HUES48 (cell line): ENCODE data around the gene ZNF599.

ENCODE experiments used
- H3K27ac ChIP-seq: one replicate; pipeline ENCODE4 v1.7.0; 2013; ENCODE audit warnings: low read depth, low read length, inconsistent platforms
- H3K27me3 ChIP-seq: 2 replicates; pipeline ENCODE4 v1.6.1; 2013; ENCODE audit warnings: mild to moderate bottlenecking, low read length; ENCODE audit not compliant: control insufficient read depth, insufficient read depth
- H3K36me3 ChIP-seq: 2 replicates; pipeline ENCODE4 v1.6.1; 2013; ENCODE audit warnings: low read length; ENCODE audit not compliant: control insufficient read depth, insufficient read depth
- H3K4me1 ChIP-seq: 2 replicates; pipeline ENCODE4 v1.6.1; 2013; ENCODE audit warnings: mild to moderate bottlenecking, low read length; ENCODE audit not compliant: control insufficient read depth, insufficient read depth
- H3K4me3 ChIP-seq: 2 replicates; pipeline ENCODE4 v1.5.1; 2013; ENCODE audit warnings: mild to moderate bottlenecking, low read depth, low read length
- H3K9ac ChIP-seq: 2 replicates; pipeline ENCODE4 v1.6.1; 2013; ENCODE audit warnings: mild to moderate bottlenecking, low read depth, low read length, moderate library complexity
- H3K9me3 ChIP-seq: 2 replicates; pipeline ENCODE4 v1.6.1; 2013; ENCODE audit warnings: low read length; ENCODE audit not compliant: control insufficient read depth, insufficient read depth

Gene ZNF599

DNA sequence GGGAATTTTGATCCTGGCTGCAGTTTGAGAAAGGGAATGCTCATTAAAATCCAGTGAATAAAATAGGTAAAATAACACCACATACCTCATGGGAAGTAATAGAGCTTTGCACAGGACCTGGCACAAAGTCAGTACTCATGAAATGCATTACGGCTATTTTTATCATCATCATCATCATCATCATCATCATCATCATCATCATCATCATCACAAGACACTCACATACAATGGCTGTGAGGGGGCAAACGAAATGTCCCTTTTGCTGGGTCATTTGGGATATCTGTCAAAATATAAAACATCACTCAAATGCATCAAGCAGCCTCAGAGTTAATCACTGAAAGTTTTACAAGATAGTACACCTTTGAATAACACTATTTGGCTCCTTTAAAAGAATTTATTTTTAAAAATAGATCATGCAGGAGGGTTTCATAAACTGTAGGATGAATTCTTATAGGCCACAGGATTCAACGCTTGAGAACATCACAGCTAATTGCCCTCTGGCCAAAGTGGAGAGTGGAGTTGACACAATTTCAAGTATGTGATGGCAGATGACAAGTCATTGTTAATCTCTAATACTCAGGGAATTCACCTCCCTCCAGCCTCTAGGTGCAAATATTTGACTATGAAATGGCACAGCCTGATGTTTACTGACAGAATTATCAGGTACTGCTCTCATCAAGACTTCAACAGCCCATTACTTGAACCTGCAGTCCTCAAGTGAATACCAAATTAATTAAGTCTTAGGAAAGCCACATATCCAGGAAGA, 14.2 kb upstream of the ZNF599 start:
- no peaks in the 10 kb centered on the region for H3K36me3 ChIP-seq
- H3K27ac ChIP-seq: no peak overlapping the region
- H3K4me3 ChIP-seq: no peak overlapping the region
- no peaks in the 10 kb centered on the region for H3K4me1 ChIP-seq
- H3K9ac ChIP-seq: no peak overlapping the region
- H3K27me3 ChIP-seq: no peaks in the 10 kb centered on the region
- H3K9me3 ChIP-seq: peaks cover 50% of the 10 kb centered on the region

DNA sequence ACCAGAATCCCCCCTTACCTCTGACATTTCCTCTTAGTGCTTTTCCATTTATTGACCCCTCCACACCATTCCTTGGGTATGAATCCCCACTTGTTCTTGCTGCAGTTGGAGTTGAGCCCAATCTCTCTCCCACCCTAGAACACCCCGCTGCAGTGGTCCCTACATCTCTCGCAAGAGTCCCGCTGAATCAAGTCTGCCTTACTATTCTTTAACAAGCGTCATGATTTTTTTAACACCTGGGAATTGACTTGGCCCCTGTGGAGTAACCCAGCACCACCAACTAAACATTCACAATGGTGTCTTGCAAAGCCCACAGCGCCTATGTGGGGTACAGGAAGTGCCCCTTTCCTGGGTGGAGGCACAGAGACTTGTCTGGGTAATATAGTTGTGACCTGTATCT, 13.2 kb upstream of the ZNF599 start:
- H3K9me3 ChIP-seq: peaks cover 50% of the 10 kb centered on the region
- no peak overlapping the region for H3K9ac ChIP-seq
- H3K4me3 ChIP-seq: no peak overlapping the region

DNA sequence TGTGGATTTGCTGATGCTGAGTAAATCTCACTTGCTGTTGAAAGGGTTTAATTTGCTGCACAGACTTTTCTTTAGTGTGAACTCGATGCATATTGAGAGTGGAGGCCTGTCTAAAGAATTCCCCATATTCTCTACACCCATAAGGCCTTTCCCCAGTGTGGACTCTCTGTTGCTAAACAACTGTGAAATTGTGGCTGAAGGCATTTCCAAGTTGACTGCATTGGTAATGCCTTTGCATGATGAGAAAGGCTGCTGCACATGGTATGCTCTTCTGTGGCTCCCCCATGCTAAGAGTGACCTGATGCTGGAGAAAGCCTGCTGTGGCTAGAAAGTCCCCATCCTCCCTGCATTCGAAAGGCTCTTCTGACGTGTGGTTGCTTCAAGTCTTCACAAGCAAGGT, 6.6 kb upstream of the ZNF599 start:
- no peak overlapping the region for H3K9ac ChIP-seq
- H3K4me3 ChIP-seq: no peak overlapping the region
- H3K4me1 ChIP-seq: no peaks in the 10 kb centered on the region
- H3K9me3 ChIP-seq: peaks cover 29% of the 10 kb centered on the region
- H3K27ac ChIP-seq: no peak overlapping the region
- no peaks in the 10 kb centered on the region for H3K36me3 ChIP-seq
- H3K27me3 ChIP-seq: no peaks in the 10 kb centered on the region

More for the DNA sequence above, 13.2 kb upstream of the ZNF599 start:
- no peaks in the 10 kb centered on the region for H3K4me1 ChIP-seq
- H3K27ac ChIP-seq: no peak overlapping the region
- no peaks in the 10 kb centered on the region for H3K27me3 ChIP-seq
- H3K36me3 ChIP-seq: no peaks in the 10 kb centered on the region

DNA sequence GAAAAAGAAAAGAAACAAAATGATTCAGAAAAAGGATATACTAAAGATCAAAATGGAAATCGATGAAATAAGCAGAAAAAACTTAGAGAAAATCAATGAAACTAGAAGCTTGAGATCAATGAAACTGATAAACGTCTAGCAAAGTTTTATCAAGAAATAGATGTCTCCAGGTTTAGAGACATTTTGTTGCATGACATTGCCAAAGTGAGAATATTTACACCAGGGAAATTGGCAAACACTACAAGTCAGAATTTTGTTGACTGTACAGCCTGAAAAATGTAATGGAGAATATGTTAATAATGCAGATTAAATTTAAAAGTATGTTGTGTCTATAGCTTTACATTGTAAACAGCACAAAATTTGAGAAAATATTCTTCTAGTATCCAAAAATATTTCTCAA, 5.3 kb upstream of the ZNF599 start:
- Histone ChIP-seq H3K4me1 (no peaks in the 10 kb centered on the region), H3K4me3 (no peak overlapping the region), H3K9me3 (peaks cover 29% of the 10 kb centered on the region), H3K27ac (no peak overlapping the region), H3K27me3 (no peaks in the 10 kb centered on the region), H3K9ac (no peak overlapping the region), H3K36me3 (no peaks in the 10 kb centered on the region)

DNA sequence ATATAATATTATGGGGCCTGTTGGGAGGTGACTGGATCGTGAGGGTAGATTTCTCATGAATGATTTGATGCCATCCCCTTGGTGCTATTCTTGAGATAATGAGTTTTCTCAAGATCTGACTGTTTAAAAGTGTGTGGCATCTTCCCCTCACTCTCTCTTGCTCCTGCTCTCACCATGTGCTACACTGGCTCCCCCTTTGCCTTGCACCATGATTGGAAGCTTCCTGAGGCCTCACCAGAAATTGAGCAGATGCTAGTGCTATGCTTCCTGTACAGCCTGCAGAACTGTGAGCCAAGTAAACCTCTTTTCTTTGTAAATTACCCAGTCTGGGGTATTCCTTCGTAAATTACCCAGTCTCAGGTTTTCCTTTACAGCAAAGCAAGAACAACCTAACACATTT, 1.8 kb upstream of the ZNF599 start:
- Histone ChIP-seq H3K4me3 (no peak overlapping the region), H3K4me1 (no peaks in the 10 kb centered on the region), H3K27me3 (0 out of 2 replicates have a peak, but pooled peaks cover 4% of the 10 kb centered on the region), H3K9ac (no peak overlapping the region), H3K9me3 (peaks cover 14% of the 10 kb centered on the region), H3K27ac (no peak overlapping the region), H3K36me3 (no peaks in the 10 kb centered on the region)

DNA sequence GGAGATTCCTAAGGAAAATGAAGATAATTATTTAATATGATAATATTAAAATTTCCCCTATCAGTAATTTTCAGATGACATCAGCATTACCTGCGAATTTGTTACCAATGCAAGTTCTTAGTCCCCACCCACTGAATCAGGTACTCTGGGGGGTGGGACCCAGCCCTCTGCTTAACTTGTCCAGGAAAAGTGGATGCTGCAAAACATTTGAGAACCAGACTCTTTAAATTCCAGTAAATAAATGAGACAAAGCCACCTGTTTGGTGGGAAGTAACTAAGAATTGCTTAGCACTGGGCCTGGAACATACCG, 495 bp upstream of the ZNF599 start:
- H3K4me3 ChIP-seq: peak overlapping the region; percentile 78

DNA sequence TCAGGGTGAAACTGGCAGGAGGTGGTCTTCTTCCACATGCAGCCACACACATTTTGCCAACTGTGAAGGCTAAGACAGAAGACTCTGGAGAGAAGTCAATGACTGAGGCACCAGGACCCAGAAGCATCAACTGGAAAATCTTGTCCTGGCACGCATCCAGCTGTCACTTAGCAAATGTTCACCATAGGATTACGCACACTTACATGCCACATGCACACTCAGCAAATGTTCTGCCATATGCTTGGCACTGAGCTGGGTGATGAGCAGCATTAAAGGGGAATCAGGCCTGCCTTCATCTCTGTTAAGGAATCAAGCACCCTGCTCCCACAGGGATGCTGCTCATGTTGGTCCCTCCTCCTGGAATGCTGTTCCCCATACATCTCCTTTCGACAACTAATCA, 5.1 kb downstream of the ZNF599 start:
- H3K9me3 ChIP-seq: peaks cover 25% of the 10 kb centered on the region
- no peak overlapping the region for H3K9ac ChIP-seq
- H3K4me1 ChIP-seq: no peaks in the 10 kb centered on the region
- H3K4me3 ChIP-seq: no peak overlapping the region
- H3K36me3 ChIP-seq: peaks cover 21% of the 10 kb centered on the region
- H3K27me3 ChIP-seq: 0 out of 2 replicates have a peak, but pooled peaks cover 4% of the 10 kb centered on the region
- H3K27ac ChIP-seq: no peak overlapping the region

More for the DNA sequence above, 495 bp upstream of the ZNF599 start:
- H3K27ac ChIP-seq: no peak overlapping the region
- H3K9me3 ChIP-seq: peaks cover 4% of the 10 kb centered on the region; the same call in 1 of the 2 replicates
- H3K27me3 ChIP-seq: 0 out of 2 replicates have a peak, but pooled peaks cover 4% of the 10 kb centered on the region
- no peaks in the 10 kb centered on the region for H3K36me3 ChIP-seq
- H3K9ac ChIP-seq: no peak overlapping the region
- H3K4me1 ChIP-seq: no peaks in the 10 kb centered on the region

DNA sequence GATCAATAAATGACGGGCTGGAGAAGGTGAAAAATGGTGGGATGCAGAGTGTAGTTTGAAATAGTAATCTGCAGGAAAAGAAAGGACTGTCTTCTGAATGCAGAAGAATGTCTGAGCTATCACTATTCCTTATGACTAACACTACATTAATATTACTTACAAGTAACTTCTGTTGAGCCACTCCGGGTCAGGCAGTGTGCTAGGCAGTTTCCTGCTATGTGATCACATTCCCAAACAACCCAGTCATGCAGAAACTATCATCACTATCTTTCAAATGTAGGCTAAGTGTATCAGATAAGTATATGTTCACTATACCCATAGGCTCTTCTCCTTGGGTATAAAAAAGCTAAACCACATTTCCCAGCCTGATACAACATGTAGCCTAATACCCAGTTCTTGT, 6.6 kb downstream of the ZNF599 start:
- H3K4me1 ChIP-seq: no peaks in the 10 kb centered on the region
- H3K9me3 ChIP-seq: peaks cover 40% of the 10 kb centered on the region
- H3K9ac ChIP-seq: no peak overlapping the region
- no peak overlapping the region for H3K4me3 ChIP-seq
- H3K27me3 ChIP-seq: no peaks in the 10 kb centered on the region
- H3K27ac ChIP-seq: no peak overlapping the region
- peaks cover 21% of the 10 kb centered on the region for H3K36me3 ChIP-seq

DNA sequence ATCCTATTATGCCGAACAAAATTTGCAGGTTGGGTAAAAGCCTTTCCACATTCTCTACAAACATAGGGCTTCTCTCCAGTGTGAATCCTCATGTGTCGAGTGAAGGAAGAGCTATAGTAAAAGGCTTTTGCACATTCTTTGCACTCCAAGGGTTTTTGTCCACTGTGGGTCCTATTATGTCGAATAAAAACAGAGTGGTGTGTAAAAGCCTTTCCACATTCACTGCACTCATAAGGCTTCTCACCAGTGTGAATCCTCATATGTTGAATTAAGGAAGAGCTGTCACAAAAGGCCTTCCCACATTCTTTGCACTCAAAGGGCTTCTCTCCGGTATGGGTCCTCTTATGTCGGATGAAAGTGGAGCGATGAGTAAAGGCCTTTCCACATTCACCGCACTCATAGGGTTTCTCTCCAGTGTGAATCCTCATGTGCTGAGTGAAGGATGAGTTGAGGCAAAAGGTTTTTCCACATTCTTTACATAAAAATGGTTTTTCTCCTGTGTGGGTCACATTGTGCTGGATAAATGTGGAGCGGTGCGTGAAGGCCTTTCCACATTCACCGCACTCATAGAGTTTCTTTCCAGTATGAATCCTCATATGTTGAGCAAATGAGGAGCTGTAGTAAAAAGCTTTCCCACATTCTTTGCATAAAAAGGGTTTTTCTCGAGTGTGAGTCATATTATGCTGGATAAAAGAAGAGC, 13.6 kb downstream of the ZNF599 start:
- H3K27me3 ChIP-seq: no peaks in the 10 kb centered on the region
- H3K9ac ChIP-seq: no peak overlapping the region
- H3K36me3 ChIP-seq: no peaks in the 10 kb centered on the region
- H3K9me3 ChIP-seq: peaks cover 93% of the 10 kb centered on the region
- no peak overlapping the region for H3K27ac ChIP-seq
- H3K4me3 ChIP-seq: no peak overlapping the region
- no peaks in the 10 kb centered on the region for H3K4me1 ChIP-seq

DNA sequence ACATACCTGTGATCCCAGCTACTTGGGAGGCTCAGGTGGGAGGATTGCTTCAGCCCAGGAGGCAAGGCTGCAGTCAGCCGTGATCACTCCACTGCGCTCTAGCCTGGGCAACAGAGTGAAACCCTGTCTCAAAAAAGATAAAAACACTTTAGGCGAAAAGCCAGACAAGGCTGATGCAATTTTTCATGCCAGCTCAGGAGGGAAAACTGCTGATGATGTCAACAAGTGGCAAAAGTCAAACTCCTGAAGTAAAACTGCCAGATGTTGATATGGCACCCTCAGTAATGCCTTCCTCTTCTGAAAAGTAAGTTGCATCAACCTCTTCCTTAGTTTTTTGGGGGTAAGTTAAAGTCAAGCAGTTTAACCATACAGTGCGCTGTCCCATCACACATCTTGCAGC, 15.6 kb downstream of the ZNF599 start:
- Histone ChIP-seq H3K27me3 (no peaks in the 10 kb centered on the region), H3K4me3 (no peak overlapping the region), H3K36me3 (no peaks in the 10 kb centered on the region), H3K9me3 (peaks cover 87% of the 10 kb centered on the region), H3K27ac (no peak overlapping the region), H3K9ac (no peak overlapping the region), H3K4me1 (no peaks in the 10 kb centered on the region)

DNA sequence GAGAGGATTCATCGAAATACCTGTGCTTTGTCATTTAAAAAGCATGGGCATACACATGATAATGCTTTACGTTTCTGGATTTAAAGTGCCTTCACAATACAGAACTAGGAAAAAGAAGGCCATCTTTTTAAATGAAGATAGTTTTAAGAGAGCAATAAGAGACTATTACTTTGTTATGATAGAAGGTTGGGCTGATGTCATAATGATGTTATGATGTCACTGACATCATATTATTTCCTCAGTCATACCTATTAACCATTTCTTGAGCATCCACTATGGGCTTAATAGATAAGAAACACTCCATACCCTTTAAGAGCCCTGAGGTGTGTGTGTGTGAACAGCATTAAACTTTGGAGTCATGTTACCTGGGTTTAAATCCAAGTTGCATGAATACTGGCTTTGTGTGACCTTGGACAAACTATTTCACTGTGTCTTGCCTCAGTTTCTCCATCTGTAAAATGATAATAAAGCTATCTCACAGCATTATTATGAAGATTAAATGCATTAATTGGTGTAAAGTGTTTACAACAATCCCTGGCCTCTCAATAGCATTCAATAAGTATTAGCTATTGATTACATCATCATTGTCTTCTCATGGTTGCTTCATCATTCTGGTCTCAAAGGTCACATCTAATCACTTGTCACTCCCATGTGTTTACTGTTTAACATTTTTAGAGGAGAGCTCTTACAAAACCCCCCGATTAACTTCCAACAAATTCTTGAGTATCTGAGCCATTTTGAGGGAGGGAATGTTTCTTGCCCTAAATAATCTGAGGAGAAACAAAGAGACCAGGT, 27.9 kb downstream of the ZNF599 start:
- H3K36me3 ChIP-seq: peaks cover 7% of the 10 kb centered on the region
- H3K4me3 ChIP-seq: no peak overlapping the region
- peaks cover 5% of the 10 kb centered on the region; the same call in 1 of the 2 replicates for H3K4me1 ChIP-seq
- H3K9ac ChIP-seq: no peak overlapping the region
- peaks cover 11% of the 10 kb centered on the region; the same call in 1 of the 2 replicates for H3K9me3 ChIP-seq
- no peak overlapping the region for H3K27ac ChIP-seq
- H3K27me3 ChIP-seq: no peaks in the 10 kb centered on the region
